ENCODE measurements around the gene NLGN1. TPM values are rescaled to one million over a fixed set of nuclear protein-coding genes. Genes with fewer than 3 reads are reported as not detected.

NLGN1 gene
- total RNA-seq, 1 experiment from 2014 or later, result not detected

- POLR2A ChIA-PET, result no interaction called here
- Histone ChIP-seq H3K9me3 (ENCODE audit: control insufficient read depth in 1 of 2, insufficient read depth in 1 of 2, low read depth in 1 of 2, low read length in 2 of 2) (no peaks in the 10 kb centered on the region), H3K36me3 (ENCODE audit: control insufficient read depth in 1 of 2, insufficient read depth in 2 of 2, low read length in 2 of 2) (no peaks in the 10 kb centered on the region), H3K4me2 (ENCODE audit: low read length) (no peak overlapping the region), H2AFZ (ENCODE audit: low read depth, low read length, poor library complexity, severe bottlenecking) (no peak overlapping the region), H3K27ac (ENCODE audit: low read depth, low read length) (no peak overlapping the region), H3K9ac (ENCODE audit: low read length) (no peak overlapping the region), H3K79me2 (ENCODE audit: insufficient read depth, low read length) (no peaks in the 10 kb centered on the region), H3K4me3 (replicated peaks in 1 of 2; ENCODE audit: low read depth in 1 of 2, low read length in 2 of 2) (no peak overlapping the region), H3K4me1 (ENCODE audit: control insufficient read depth in 1 of 2, insufficient read depth in 2 of 2, low read length in 2 of 2) (no peaks in the 10 kb centered on the region), H3K9me2 (ENCODE audit: insufficient read depth) (no peaks in the 10 kb centered on the region), H3K27me3 (ENCODE audit: insufficient read depth, low read length) (no peaks in the 10 kb centered on the region), H4K20me1 (ENCODE audit: insufficient read depth) (no peaks in the 10 kb centered on the region)
- no peak for TF ChIP-seq TCF7L2 (IDR thresholded peaks at IDR 0.05; ENCODE audit: borderline replicate concordance, extremely low read depth, insufficient read depth, insufficient read length)
- no peak for TF ChIP-seq EZH2phosphoT487 (IDR thresholded peaks at IDR 0.05; ENCODE audit: borderline replicate concordance)
- no peak for TF ChIP-seq CEBPB (IDR thresholded peaks at IDR 0.05; ENCODE audit: low read depth)
- no peak for TF ChIP-seq SIN3A (IDR thresholded peaks at IDR 0.05; ENCODE audit: low read depth)
- no peak for TF ChIP-seq EGR1 (IDR thresholded peaks at IDR 0.05; ENCODE audit: low read depth)
- TF ChIP-seq POLR2AphosphoS5 (IDR thresholded peaks at IDR 0.05; ENCODE audit: low read depth, low read length), result no peak
- TF ChIP-seq CBX3 (IDR thresholded peaks at IDR 0.05; ENCODE audit: low read depth), result no peak
- no peak for TF ChIP-seq RAD21 (IDR thresholded peaks at IDR 0.05; ENCODE audit: low read depth)
- no peak for TF ChIP-seq JUND (IDR thresholded peaks at IDR 0.05)
- TF ChIP-seq ZBTB33 (IDR thresholded peaks at IDR 0.05; ENCODE audit: extremely low read depth, insufficient replicate concordance, low read length), result no peak
- TF ChIP-seq CTCF (IDR thresholded peaks at IDR 0.05 in 2 of 3, conservative IDR thresholded peaks at IDR 0.05 in 1 of 3; ENCODE audit: borderline replicate concordance in 1 of 3, insufficient read depth in 1 of 3, low read depth in 2 of 3, low read length in 2 of 3), result no peak
- TF ChIP-seq FOSL1 (IDR thresholded peaks at IDR 0.05; ENCODE audit: low read depth), result no peak
- no peak for TF ChIP-seq ZNF274 (IDR thresholded peaks at IDR 0.05; ENCODE audit: low read depth, low read length)
- TF ChIP-seq REST (IDR thresholded peaks at IDR 0.05; ENCODE audit: low read depth), result no peak
- TF ChIP-seq SRF (IDR thresholded peaks at IDR 0.05; ENCODE audit: low read depth), result no peak
- TF ChIP-seq ATF3 (IDR thresholded peaks at IDR 0.05), result no peak
- TF ChIP-seq ELF1 (IDR thresholded peaks at IDR 0.05; ENCODE audit: borderline replicate concordance, low read depth), result no peak
- no peak for ATAC-seq
- RAD21 ChIA-PET (ENCODE audit: low non-redundant PET in 1 of 2, low total read pairs in 2 of 2, uncharacterized antibody in 2 of 2, unreplicated experiment in 2 of 2), result no interaction called here
- intact Hi-C loops (cut with micrococcal nuclease), result no loop called here
- CTCF ChIA-PET, result no interaction called here
- no TSS peak for BruUV-seq (replicated peaks)
- DNase-seq (ENCODE audit: low read depth, low spot score), result no peak
Observed at GRCh38 chr3:173945806-173946205, 548.3 kb downstream of the NLGN1 start.
